Ishikawa (cell line): ENCODE data around the gene MINDY3.

Experiments used
- CREB1 ChIP-seq: IDR thresholded peaks from 2 replicates; pipeline ENCODE4 v1.6.1; 2012; ENCODE audit warnings: low read depth
- EGR1 ChIP-seq: IDR thresholded peaks from 2 replicates; pipeline ENCODE4 v1.6.1; 2012
- EP300 ChIP-seq: IDR thresholded peaks from 2 replicates; pipeline ENCODE4 v1.6.1; 2012; ENCODE audit warnings: borderline replicate concordance
- RAD21 ChIP-seq: IDR thresholded peaks from 2 replicates; pipeline ENCODE4 v1.6.1; 2012; ENCODE audit warnings: low read depth
- TAF1 ChIP-seq: IDR thresholded peaks from 2 replicates; pipeline ENCODE4 v1.6.1; 2012; ENCODE audit warnings: low read depth, mild to moderate bottlenecking
- TCF12 ChIP-seq: IDR thresholded peaks from 2 replicates; pipeline ENCODE4 v1.6.1; 2012; ENCODE audit warnings: low read depth
- TEAD4 ChIP-seq: IDR thresholded peaks from 2 replicates; pipeline ENCODE4 v1.6.1; 2012
- TF ChIP-seq, protein P1 (sequence below): IDR thresholded peaks from 2 replicates; pipeline ENCODE4 v1.6.1; 2012; ENCODE audit warnings: low read depth, mild to moderate bottlenecking

DNA sequence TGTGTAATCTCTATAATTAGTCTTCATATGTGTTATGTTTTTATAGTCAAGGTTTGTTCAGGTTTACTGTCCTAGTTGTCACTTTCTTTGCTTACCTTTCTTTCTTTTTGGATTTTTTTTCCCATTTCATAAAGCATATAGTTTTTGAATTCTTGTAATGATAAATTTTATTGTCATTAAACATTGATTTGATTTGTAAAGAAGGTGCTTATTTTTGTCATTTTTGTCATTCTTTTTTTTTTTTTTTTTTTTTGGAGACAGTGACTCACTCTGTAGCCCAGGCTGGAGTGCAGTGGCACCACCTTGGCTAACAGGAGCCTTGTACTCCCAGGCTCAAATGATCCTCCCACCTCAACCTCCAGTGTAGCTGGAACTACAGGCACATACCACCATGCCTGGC, 9.6 kb upstream of the MINDY3 start:
- no peak for TF ChIP-seq TAF1
- TF ChIP-seq, protein P1, sequence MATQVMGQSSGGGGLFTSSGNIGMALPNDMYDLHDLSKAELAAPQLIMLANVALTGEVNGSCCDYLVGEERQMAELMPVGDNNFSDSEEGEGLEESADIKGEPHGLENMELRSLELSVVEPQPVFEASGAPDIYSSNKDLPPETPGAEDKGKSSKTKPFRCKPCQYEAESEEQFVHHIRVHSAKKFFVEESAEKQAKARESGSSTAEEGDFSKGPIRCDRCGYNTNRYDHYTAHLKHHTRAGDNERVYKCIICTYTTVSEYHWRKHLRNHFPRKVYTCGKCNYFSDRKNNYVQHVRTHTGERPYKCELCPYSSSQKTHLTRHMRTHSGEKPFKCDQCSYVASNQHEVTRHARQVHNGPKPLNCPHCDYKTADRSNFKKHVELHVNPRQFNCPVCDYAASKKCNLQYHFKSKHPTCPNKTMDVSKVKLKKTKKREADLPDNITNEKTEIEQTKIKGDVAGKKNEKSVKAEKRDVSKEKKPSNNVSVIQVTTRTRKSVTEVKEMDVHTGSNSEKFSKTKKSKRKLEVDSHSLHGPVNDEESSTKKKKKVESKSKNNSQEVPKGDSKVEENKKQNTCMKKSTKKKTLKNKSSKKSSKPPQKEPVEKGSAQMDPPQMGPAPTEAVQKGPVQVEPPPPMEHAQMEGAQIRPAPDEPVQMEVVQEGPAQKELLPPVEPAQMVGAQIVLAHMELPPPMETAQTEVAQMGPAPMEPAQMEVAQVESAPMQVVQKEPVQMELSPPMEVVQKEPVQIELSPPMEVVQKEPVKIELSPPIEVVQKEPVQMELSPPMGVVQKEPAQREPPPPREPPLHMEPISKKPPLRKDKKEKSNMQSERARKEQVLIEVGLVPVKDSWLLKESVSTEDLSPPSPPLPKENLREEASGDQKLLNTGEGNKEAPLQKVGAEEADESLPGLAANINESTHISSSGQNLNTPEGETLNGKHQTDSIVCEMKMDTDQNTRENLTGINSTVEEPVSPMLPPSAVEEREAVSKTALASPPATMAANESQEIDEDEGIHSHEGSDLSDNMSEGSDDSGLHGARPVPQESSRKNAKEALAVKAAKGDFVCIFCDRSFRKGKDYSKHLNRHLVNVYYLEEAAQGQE: no peak
- no peak for TF ChIP-seq RAD21
- no peak for TF ChIP-seq TEAD4
- no peak for TF ChIP-seq TCF12
- no peak for TF ChIP-seq EP300
- no peak for TF ChIP-seq EGR1
- TF ChIP-seq CREB1: no peak
